Suprapubic skin (tissue), 4 donors: Measurements from ENCODE around the gene CCNE1. TPM values are rescaled to one million over a fixed set of nuclear protein-coding genes. Genes with fewer than 3 reads are reported as not detected.

ENCODE experiments used
- DNase-seq, 2 donors: peaks; one replicate each; pipeline ENCODE4 v3.0.0-alpha.2; 2019; ENCODE audit warnings: low spot score in 2 of 2
- H3K27ac ChIP-seq: fragments of 200-600 bp; sonication (generic); one replicate; pipeline ENCODE4 v1.5.1; 2019
- H3K27me3 ChIP-seq: fragments of 200-600 bp; sonication (generic); one replicate; pipeline ENCODE4 v1.5.1; 2019
- H3K36me3 ChIP-seq: fragments of 200-600 bp; sonication (generic); one replicate; pipeline ENCODE4 v1.5.1; 2019
- H3K4me1 ChIP-seq: fragments of 200-600 bp; sonication (generic); one replicate; pipeline ENCODE4 v1.5.1; 2019
- H3K4me3 ChIP-seq: fragments of 200-600 bp; sonication (generic); one replicate; pipeline ENCODE4 v1.5.1; 2019; ENCODE audit warnings: mild to moderate bottlenecking
- H3K9me3 ChIP-seq: fragments of 200-600 bp; sonication (generic); one replicate; pipeline ENCODE4 v1.5.1; 2019
- EP300 ChIP-seq: sonication (generic); formaldehyde crosslinking; IDR thresholded peaks from one replicate; pipeline ENCODE4 v1.6.1; 2017; ENCODE audit warnings: antibody characterized with exemption
- POLR2A ChIP-seq, 2 donors: fragments of 450-650 bp; IDR thresholded peaks; one replicate each; pipeline ENCODE4 v1.6.1; 2017; ENCODE audit warnings: antibody characterized with exemption in 2 of 2, mild to moderate bottlenecking in 2 of 2, moderate library complexity in 2 of 2
- POLR2AphosphoS5 ChIP-seq, 3 donors: sonication (generic); formaldehyde crosslinking; IDR thresholded peaks; one replicate each; pipeline ENCODE4 v1.6.1; 2017; ENCODE audit warnings: antibody characterized with exemption in 3 of 3
- WGBS: methylation state at CpG from one replicate; pipeline ENCODE4 v1.1.5; 2018; 5-methylcytosine and 5-hydroxymethylcytosine counted together
- total RNA-seq, 4 donors: library from RNA; depleted of rRNA; stranded (reverse); fragments of >200 nt; gene quantifications; one replicate each; pipeline ENCODE4 v1.1.0, GENCODE V29; 2016
- TF ChIP-seq, protein P1 (sequence below), 2 donors: fragments of 200-600 bp in 1 of 2; fragments of 450-650 bp in 1 of 2; sonication (generic) in 1 of 2; IDR thresholded peaks; one replicate each; pipeline ENCODE4 v1.5.1; 2016 to 2019; ENCODE audit warnings: antibody characterized with exemption in 2 of 2, mild to moderate bottlenecking in 1 of 2, moderate library complexity in 1 of 2

CCNE1 gene
- total RNA-seq, 4 donors from 2014 or later, result 2.5 to 11.0 (median 6.0) TPM

DNA sequence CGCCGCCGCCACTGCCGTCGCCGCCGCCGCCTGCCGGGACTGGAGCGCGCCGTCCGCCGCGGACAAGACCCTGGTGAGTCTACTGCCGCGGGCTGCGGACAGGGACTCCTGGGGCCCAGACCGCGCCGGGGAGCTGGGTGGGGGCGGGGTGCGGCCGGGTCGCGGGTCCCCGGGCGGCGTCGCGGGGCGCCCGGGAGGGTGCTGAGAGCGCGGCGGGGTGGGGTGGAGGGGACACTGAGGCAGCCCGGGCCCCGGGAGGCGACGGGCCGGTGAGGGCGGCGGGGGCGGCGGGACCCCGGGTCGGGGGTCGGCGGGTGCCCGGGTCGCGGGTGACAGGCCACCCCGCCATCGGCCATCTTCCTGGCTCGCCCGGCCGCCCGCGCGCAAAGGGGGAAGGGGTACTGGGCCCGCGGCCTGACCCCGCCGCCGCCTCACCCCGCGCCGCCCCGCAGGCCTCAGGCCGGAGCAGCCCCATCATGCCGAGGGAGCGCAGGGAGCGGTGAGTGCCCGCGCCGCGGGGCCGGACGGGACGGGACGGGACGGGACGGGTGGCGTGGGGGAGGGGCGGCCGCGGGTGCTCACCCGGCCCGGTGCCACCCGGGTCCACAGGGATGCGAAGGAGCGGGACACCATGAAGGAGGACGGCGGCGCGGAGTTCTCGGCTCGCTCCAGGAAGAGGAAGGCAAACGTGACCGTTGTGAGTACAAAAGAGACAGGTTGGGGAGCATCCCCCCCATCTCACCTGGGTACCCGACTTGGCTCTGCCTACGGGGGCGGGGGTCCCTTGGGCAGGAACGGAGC, 489 bp downstream of the CCNE1 start:
- Histone ChIP-seq H3K4me3 (peak overlapping the region; percentile 69), H3K4me1 (peaks cover 15% of the 10 kb centered on the region), H3K9me3 (no peaks in the 10 kb centered on the region), H3K27ac (no peak overlapping the region), H3K36me3 (no peaks in the 10 kb centered on the region), H3K27me3 (no peaks in the 10 kb centered on the region)
- TF ChIP-seq, protein P1, sequence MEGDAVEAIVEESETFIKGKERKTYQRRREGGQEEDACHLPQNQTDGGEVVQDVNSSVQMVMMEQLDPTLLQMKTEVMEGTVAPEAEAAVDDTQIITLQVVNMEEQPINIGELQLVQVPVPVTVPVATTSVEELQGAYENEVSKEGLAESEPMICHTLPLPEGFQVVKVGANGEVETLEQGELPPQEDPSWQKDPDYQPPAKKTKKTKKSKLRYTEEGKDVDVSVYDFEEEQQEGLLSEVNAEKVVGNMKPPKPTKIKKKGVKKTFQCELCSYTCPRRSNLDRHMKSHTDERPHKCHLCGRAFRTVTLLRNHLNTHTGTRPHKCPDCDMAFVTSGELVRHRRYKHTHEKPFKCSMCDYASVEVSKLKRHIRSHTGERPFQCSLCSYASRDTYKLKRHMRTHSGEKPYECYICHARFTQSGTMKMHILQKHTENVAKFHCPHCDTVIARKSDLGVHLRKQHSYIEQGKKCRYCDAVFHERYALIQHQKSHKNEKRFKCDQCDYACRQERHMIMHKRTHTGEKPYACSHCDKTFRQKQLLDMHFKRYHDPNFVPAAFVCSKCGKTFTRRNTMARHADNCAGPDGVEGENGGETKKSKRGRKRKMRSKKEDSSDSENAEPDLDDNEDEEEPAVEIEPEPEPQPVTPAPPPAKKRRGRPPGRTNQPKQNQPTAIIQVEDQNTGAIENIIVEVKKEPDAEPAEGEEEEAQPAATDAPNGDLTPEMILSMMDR (IDR thresholded peaks at IDR 0.05), result no peak
- WGBS, result 6% methylated on average over 13 of the region's 104 CpGs
- peak in 1 of 2 donors; percentile 70 for DNase-seq

DNA sequence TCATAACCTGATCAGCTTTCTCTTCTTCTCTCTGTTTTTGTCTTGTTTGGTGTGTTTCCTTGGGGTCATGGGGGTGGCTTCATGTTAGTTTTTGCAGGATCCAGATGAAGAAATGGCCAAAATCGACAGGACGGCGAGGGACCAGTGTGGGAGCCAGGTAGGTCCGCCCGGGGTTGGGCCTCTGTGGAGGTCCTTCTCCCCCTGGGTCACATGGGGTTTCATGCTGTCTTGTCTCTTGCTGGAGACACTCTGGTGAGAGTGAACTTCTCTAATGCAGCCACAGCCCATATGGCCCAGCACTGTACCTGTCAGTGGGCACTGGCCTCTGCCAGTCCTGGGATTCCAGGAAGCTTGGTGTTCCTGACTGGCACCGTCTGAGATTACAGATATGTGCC, 1.1 kb downstream of the CCNE1 start:
- no peak overlapping the region for H3K27ac ChIP-seq
- no peaks in the 10 kb centered on the region for H3K36me3 ChIP-seq
- H3K4me3 ChIP-seq, result peak overlapping the region; percentile 69
- H3K27me3 ChIP-seq, result no peaks in the 10 kb centered on the region
- H3K9me3 ChIP-seq, result no peaks in the 10 kb centered on the region
- peaks cover 10% of the 10 kb centered on the region for H3K4me1 ChIP-seq
- DNase-seq, result no peak
- TF ChIP-seq EP300 (no peak), POLR2A (IDR thresholded peaks at IDR 0.05) (no peak), POLR2AphosphoS5 (IDR thresholded peaks at IDR 0.05) (no peak)
- TF ChIP-seq, protein P1 (IDR thresholded peaks at IDR 0.05), result no peak
- WGBS, result 86% methylated on average over 6 of the region's 6 CpGs

DNA sequence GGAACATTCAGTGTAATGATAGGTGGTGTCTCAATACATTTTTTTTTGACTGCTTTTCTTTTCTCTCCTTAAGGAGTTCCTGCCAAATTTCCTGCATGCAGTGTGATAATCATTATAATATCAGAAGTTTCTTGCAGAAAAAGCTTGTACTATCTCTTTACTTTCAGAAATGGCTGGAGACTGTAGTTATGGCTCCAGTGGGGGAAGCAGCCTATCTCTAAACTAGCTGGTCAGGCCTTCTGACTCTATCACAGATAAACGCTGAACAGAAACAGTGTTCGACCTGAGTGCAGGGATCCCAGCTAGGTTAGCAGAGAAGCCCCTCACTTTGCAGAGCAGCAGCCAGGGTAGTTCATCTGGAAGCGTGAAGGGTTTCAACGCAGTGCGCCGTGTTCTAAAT, 1.9 kb downstream of the CCNE1 start:
- H3K27me3 ChIP-seq, result no peaks in the 10 kb centered on the region
- no peak overlapping the region for H3K4me3 ChIP-seq
- no peak for DNase-seq
- TF ChIP-seq, protein P1 (IDR thresholded peaks at IDR 0.05), result no peak
- WGBS, result 94% methylated on average over 6 of the region's 6 CpGs
- no peaks in the 10 kb centered on the region for H3K9me3 ChIP-seq
- peaks cover 10% of the 10 kb centered on the region for H3K4me1 ChIP-seq
- H3K27ac ChIP-seq, result no peak overlapping the region
- no peaks in the 10 kb centered on the region for H3K36me3 ChIP-seq

DNA sequence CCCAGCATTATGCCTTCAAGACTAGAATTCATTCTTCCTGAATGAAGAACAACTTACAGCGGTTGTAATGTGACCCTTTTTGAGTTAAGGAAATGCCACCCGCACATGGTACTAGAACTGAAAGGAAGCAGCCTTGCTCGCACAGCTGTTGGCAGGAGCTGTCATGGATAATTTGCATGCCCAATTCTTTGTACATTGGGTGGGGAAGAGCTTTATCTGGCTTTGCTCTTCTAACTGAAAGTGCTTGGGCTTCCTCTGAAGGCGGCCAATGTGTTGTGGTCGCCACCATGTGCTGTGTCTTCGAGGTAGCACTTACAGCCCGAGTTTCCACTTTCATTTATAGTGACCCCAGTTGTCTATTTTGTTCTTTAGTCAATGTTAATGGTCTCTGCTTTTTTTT, 3.4 kb downstream of the CCNE1 start:
- TF ChIP-seq POLR2A (IDR thresholded peaks at IDR 0.05) (no peak), POLR2AphosphoS5 (IDR thresholded peaks at IDR 0.05) (no peak), EP300 (no peak)
- TF ChIP-seq, protein P1 (IDR thresholded peaks at IDR 0.05), result no peak
- 73% methylated on average over 7 of the region's 7 CpGs for WGBS
- DNase-seq, result no peak

DNA sequence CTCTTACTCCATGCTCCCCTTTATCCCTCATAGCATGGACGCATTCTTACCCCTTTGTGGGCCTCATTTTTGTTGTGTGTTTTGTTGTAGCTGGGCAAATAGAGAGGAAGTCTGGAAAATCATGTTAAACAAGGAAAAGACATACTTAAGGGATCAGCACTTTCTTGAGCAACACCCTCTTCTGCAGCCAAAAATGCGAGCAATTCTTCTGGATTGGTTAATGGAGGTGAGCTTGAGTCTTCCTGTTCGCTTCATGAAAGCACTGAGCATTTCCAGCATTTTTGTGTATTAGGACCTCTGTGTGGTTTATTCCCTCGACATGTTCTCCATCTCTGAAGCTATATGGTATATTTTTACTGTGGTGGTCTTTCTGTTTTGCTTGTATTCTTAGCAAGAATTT, 5.5 kb downstream of the CCNE1 start:
- TF ChIP-seq POLR2AphosphoS5 (IDR thresholded peaks at IDR 0.05) (no peak), POLR2A (IDR thresholded peaks at IDR 0.05) (no peak)
- TF ChIP-seq, protein P1 (IDR thresholded peaks at IDR 0.05), result no peak
- DNase-seq, result no peak
- Histone ChIP-seq H3K27me3 (no peaks in the 10 kb centered on the region), H3K9me3 (no peaks in the 10 kb centered on the region), H3K4me1 (peaks cover 3% of the 10 kb centered on the region), H3K27ac (no peak overlapping the region), H3K4me3 (no peak overlapping the region), H3K36me3 (no peaks in the 10 kb centered on the region)
- WGBS, result 86% methylated on average over 4 of the region's 4 CpGs

More for the DNA sequence above, 3.4 kb downstream of the CCNE1 start:
- Histone ChIP-seq H3K27ac (no peak overlapping the region), H3K36me3 (no peaks in the 10 kb centered on the region), H3K4me1 (peaks cover 10% of the 10 kb centered on the region), H3K9me3 (no peaks in the 10 kb centered on the region), H3K4me3 (no peak overlapping the region), H3K27me3 (no peaks in the 10 kb centered on the region)
